Activated T-cell treated with anti-CD3 and anti-CD28 coated beads for 4 hours (primary cell): ENCODE data around the gene ZNRF3.

Experiments used
- DNase-seq: peaks from one replicate; pipeline ENCODE4 v3.0.0-alpha.2; 2020

Gene ZNRF3

GRCh38 chr22:29044657-29045176, 161.3 kb downstream of the ZNRF3 start:
- DNase-seq = no peak

GRCh38 chr22:29048822-29049654, 165.7 kb downstream of the ZNRF3 start:
- no peak for DNase-seq

GRCh38 chr22:29049655-29050263, 166.4 kb downstream of the ZNRF3 start:
- DNase-seq = no peak

GRCh38 chr22:29050457-29050856, 167.1 kb downstream of the ZNRF3 start:
- DNase-seq = no peak

- DNase-seq = no peak
Measured at GRCh38 chr22:29053048-29053702, 169.8 kb downstream of the ZNRF3 start.

- no peak for DNase-seq
Measured at GRCh38 chr22:29054251-29054767, 170.9 kb downstream of the ZNRF3 start.

GRCh38 chr22:29055192-29055830, 171.9 kb downstream of the ZNRF3 start:
- no peak for DNase-seq

GRCh38 chr22:29056472-29056871, 173.1 kb downstream of the ZNRF3 start:
- DNase-seq = no peak

- DNase-seq = no peak
Measured at GRCh38 chr22:29060251-29060869, 177.0 kb downstream of the ZNRF3 start.

GRCh38 chr22:29060931-29061330, 177.6 kb downstream of the ZNRF3 start:
- DNase-seq = no peak

- no peak for DNase-seq
Measured at GRCh38 chr22:29061773-29062172, 178.4 kb downstream of the ZNRF3 start, which contains the start of gene C22orf31. Gene C22orf31, minus strand, starts transcription at chr22:29061831. Its CDS starts 39 bp downstream, at chr22:29061792.

GRCh38 chr22:29062286-29062821, 179.0 kb downstream of the ZNRF3 start:
- DNase-seq = no peak

GRCh38 chr22:29065468-29066190, 182.3 kb downstream of the ZNRF3 start:
- DNase-seq = no peak

GRCh38 chr22:29069463-29069862, 186.1 kb downstream of the ZNRF3 start:
- DNase-seq = no peak

GRCh38 chr22:29070490-29070889, 187.1 kb downstream of the ZNRF3 start:
- no peak for DNase-seq

GRCh38 chr22:29071261-29072045, 188.1 kb downstream of the ZNRF3 start:
- DNase-seq = no peak

GRCh38 chr22:29072193-29072978, 189.0 kb downstream of the ZNRF3 start:
- DNase-seq = peak; percentile 72

GRCh38 chr22:29072979-29073617, 189.7 kb downstream of the ZNRF3 start, which contains the start of gene KREMEN1:
Gene KREMEN1, plus strand, starts transcription at chr22:29073035. Its CDS starts 96 bp downstream, at chr22:29073131.
- no peak for DNase-seq
